NCI-H2227 (cell line): ENCODE data around the gene GATD1.

Source experiments
- DNase-seq: peaks from one replicate; lab custom pipeline; 2025; ENCODE audit not compliant: unreplicated experiment; lab: John Stamatoyannopoulos, UW

The GATD1 gene

GRCh38 chr11:777288-778255, at the start of gene GATD1:
GATD1 (minus strand) TSS chr11:777487; CDS start chr11:777462, 25 bp downstream.
- DNase-seq = peak; percentile 97

GRCh38 chr11:826836-827145, 49.5 kb upstream of the GATD1 start:
- DNase-seq = no peak

- no peak for DNase-seq
Measured at GRCh38 chr11:826227-826621, 48.9 kb upstream of the GATD1 start.

GRCh38 chr11:825366-826226, 48.3 kb upstream of the GATD1 start:
- DNase-seq = no peak

- no peak for DNase-seq
Measured at GRCh38 chr11:824942-825341, 47.7 kb upstream of the GATD1 start.

- no peak for DNase-seq
Measured at GRCh38 chr11:824292-824880, 47.1 kb upstream of the GATD1 start.

- no peak for DNase-seq
Measured at GRCh38 chr11:823441-824291, 46.4 kb upstream of the GATD1 start.

GRCh38 chr11:821512-822371, 44.5 kb upstream of the GATD1 start:
- no peak for DNase-seq

- no peak for DNase-seq
Measured at GRCh38 chr11:820655-821511, 43.6 kb upstream of the GATD1 start.

- DNase-seq = peak; percentile 86
Measured at GRCh38 chr11:819943-820649, 42.8 kb upstream of the GATD1 start.

GRCh38 chr11:819129-819931, 42.0 kb upstream of the GATD1 start:
- DNase-seq = peak; percentile 97

- no peak for DNase-seq
Measured at GRCh38 chr11:818396-819128, 41.3 kb upstream of the GATD1 start, which contains the start of gene PNPLA2. PNPLA2 (plus strand) TSS chr11:818914; CDS start chr11:819719, 805 bp downstream.

GRCh38 chr11:816433-816779, 39.1 kb upstream of the GATD1 start:
- no peak for DNase-seq

GRCh38 chr11:815675-816432, 38.6 kb upstream of the GATD1 start:
- DNase-seq = no peak

- no peak for DNase-seq
Measured at GRCh38 chr11:813456-814096, 36.3 kb upstream of the GATD1 start.
